Testis (tissue), 3 donors: ENCODE measurements around the gene FUCA1. TPM values are rescaled to one million over a fixed set of nuclear protein-coding genes. Genes with fewer than 3 reads are reported as not detected.
"Not testable (repeated sequence)": the region's sequence is repeated elsewhere in the genome, so short reads cannot be mapped to it uniquely, and the experiment has no call there.

Experiments
- DNase-seq: peaks from one replicate; pipeline ENCODE4 v3.0.0-alpha.2; 2019
- H3K27ac ChIP-seq, 2 donors: fragments of 200-600 bp; sonication (generic); one replicate each; pipeline ENCODE4 v1.5.1; 2019
- H3K27me3 ChIP-seq: fragments of 200-600 bp; sonication (generic); one replicate; pipeline ENCODE4 v1.5.1; 2019
- H3K36me3 ChIP-seq: fragments of 200-600 bp; sonication (generic); one replicate; pipeline ENCODE4 v1.5.1; 2017; ENCODE audit warnings: low read depth; ENCODE audit errors: missing control alignments
- H3K4me1 ChIP-seq: fragments of 200-600 bp; sonication (generic); one replicate; pipeline ENCODE4 v1.5.1; 2019
- H3K4me3 ChIP-seq, 2 donors: fragments of 200-600 bp; sonication (generic); one replicate each; pipeline ENCODE4 v1.5.1; 2017 to 2019
- H3K9me3 ChIP-seq: fragments of 200-600 bp; sonication (generic); one replicate; pipeline ENCODE4 v1.5.1; 2017
- POLR2A ChIP-seq: fragments of 450-650 bp; IDR thresholded peaks from one replicate; pipeline ENCODE4 v1.6.1; 2017; ENCODE audit warnings: antibody characterized with exemption, mild to moderate bottlenecking, moderate library complexity
- WGBS, 2 donors: methylation state at CpG; one replicate each; pipeline ENCODE4 v1.1.5; 2018; 5-methylcytosine and 5-hydroxymethylcytosine counted together
- intact Hi-C: fragments of 100-400 bp; cut with DNase I; formaldehyde crosslinking; loops from one replicate; pipeline ENCODE4 v1.15.1; 2023; ENCODE audit warnings: low total_unique reads
- polyA plus RNA-seq: library from polyadenylated mRNA; stranded (reverse); fragments of 350-450 nt; fragmentation: Illumina TruSeq; extraction: RNeasy Lipid Tissue Mini Kit (QIAGEN cat#74804); gene quantifications from one replicate; pipeline ENCODE4 v1.2.3, GENCODE V29; 2014; ENCODE audit warnings: low read depth, low replicate concordance; ENCODE audit not compliant: insufficient read depth
- total RNA-seq, 2 donors: library from RNA; depleted of rRNA; stranded (reverse); fragments of >200 nt; gene quantifications; one replicate each; pipeline ENCODE4 v1.2.3, GENCODE V29; 2016
- TF ChIP-seq, protein P1 (sequence below), 3 experiments: fragments of 450-650 bp in 2 of 3; fragments of 200-600 bp in 1 of 3; sonication (generic) in 1 of 3; IDR thresholded peaks; one replicate each; pipeline ENCODE4 v1.5.1; 2016 to 2019; ENCODE audit warnings: antibody characterized with exemption in 3 of 3, mild to moderate bottlenecking in 2 of 3, moderate library complexity in 1 of 3

FUCA1 gene
- total and polyA plus RNA-seq, 3 donors from 2014 or later: 34.0 to 68.8 (median 41.2) TPM

DNA sequence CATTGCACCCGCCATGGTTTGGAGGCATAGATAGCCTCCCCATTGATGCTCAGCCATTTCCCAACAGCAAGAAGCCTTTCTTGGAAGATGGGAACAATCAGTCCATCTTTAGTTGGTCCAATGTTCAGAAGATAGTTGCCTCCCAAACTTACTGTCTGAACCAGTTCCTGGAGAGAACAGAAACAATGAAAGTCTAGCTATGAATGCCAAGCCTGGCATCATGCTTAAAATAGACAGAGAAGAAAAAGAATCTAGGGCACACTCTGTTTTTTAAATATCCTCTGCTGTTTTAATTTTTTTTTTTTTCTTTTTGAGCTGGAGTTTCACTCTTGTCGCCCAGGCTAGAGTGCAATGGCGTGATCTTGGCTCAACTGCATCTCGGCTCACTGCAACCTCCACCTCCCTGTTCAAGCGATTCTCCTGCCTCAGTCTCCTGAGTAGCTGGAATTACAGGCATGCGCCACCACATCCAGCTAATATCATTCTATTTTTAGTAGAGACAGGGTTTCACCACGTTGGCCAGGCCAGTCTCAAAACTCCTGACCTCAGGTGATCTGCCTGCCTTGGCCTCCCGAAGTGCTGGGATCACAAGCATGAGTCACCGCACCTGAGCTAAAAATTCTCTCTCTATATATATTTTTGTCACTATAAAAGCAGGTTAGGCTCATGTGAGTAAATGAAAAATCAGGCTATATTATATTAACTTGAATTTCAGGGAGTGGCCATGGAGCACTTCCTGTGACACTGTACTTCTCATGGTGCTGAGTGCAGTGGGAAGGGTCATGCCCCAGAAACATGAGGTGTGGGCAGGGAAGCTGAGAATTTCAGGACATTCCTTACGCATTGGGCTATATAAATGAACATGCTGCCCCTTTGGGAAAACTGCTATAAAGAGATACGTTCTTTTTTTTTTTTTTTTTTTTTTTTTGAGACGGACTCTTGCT is 19.1 kb downstream of the FUCA1 start:
- no peaks in the 10 kb centered on the region for H3K36me3 ChIP-seq
- 91 to 92% methylated on average over 12 of the region's 12 CpGs for WGBS, 2 donors
- no peaks in the 10 kb centered on the region for H3K9me3 ChIP-seq
- H3K4me3 ChIP-seq: no peak overlapping the region
- intact Hi-C loops: no loop called here
- no peak for DNase-seq
- H3K4me1 ChIP-seq: no peaks in the 10 kb centered on the region
- H3K27me3 ChIP-seq: no peaks in the 10 kb centered on the region
- H3K27ac ChIP-seq: no peak overlapping the region
- TF ChIP-seq POLR2A: no peak
- TF ChIP-seq, protein P1, sequence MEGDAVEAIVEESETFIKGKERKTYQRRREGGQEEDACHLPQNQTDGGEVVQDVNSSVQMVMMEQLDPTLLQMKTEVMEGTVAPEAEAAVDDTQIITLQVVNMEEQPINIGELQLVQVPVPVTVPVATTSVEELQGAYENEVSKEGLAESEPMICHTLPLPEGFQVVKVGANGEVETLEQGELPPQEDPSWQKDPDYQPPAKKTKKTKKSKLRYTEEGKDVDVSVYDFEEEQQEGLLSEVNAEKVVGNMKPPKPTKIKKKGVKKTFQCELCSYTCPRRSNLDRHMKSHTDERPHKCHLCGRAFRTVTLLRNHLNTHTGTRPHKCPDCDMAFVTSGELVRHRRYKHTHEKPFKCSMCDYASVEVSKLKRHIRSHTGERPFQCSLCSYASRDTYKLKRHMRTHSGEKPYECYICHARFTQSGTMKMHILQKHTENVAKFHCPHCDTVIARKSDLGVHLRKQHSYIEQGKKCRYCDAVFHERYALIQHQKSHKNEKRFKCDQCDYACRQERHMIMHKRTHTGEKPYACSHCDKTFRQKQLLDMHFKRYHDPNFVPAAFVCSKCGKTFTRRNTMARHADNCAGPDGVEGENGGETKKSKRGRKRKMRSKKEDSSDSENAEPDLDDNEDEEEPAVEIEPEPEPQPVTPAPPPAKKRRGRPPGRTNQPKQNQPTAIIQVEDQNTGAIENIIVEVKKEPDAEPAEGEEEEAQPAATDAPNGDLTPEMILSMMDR (IDR thresholded peaks at IDR 0.05): no peak

DNA sequence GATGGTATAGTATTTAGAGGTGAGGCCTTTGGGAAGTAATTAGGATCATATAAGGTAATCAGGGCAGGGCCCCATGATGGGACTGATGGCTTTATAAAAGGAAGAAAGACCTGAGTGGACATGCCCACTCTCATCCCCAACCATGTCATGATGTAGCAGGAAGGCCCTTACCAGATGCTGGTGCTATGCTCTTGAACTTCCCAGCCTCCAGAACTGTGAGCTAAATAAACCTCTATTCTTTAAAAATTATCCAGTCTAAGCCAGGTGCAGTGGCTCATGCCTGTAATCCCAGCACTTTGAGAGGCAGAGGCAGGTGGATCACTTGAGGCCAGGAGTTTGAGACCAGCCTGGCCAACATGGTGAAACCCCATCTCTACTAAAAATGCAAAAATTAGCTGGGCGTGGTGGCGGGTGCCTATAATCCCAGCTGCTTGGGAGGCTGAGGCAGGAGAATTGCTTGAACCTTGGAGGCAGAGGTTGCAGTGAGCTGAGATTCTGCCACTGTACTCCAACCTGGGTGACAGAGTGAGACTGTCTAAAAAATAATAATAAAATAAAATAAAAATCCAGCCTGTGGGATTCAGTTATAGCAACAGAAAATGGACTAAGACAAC is 20.5 kb downstream of the FUCA1 start:
- DNase-seq, intact Hi-C loops, H3K4me3 ChIP-seq, H3K9me3 ChIP-seq, H3K36me3 ChIP-seq, H3K4me1 ChIP-seq, H3K27me3 ChIP-seq, H3K27ac ChIP-seq: not testable (repeated sequence)
- WGBS, 2 donors: 94 to 100% methylated on average over 2 of the region's 2 CpGs

DNA sequence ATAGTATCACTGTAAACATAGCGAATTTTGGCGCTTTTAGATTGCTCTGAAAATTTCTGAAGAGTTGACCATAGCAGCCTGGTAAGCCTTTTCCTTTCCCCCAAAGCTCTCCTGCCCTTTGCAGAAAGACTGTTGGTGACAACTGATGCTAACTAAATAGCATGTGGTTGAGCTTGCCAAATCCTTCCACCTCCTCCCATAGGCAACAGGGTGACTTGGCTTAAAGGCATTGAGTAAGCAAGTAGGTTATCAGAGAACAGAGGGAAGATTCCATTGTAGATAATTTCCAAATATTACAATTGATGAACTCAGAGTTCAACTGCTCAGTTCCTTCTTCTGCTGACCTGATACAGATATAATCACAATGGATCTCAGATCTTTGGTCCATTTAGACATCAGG is 22.9 kb downstream of the FUCA1 start:
- H3K4me1 ChIP-seq: no peaks in the 10 kb centered on the region
- no peaks in the 10 kb centered on the region for H3K36me3 ChIP-seq
- intact Hi-C loops: no loop called here
- TF ChIP-seq POLR2A: no peak
- TF ChIP-seq, protein P1 (IDR thresholded peaks at IDR 0.05): no peak
- no peak for DNase-seq
- no peak overlapping the region for H3K4me3 ChIP-seq
- H3K9me3 ChIP-seq: no peaks in the 10 kb centered on the region
- 97 to 99% methylated on average over 2 of the region's 2 CpGs for WGBS, 2 donors
- no peak overlapping the region for H3K27ac ChIP-seq
- no peaks in the 10 kb centered on the region for H3K27me3 ChIP-seq

DNA sequence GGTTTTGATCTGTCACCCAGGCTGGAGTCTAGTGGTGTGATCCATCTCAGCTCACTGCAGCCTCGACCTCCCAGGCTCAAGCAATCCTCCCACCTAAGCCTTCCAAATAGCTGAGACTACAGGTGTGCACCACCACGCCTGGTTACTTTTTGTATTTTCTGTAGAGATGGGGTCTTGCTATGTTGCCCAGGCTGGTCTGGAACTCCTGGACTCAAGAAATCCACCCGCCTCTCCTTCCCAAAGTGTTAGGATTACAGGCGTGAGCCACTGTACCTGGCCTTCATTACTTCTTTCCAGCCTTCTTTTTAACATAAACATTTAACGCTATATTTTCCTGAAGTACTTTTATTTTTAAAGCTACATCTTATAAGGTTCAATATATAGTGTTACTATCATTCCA is 24.4 kb downstream of the FUCA1 start:
- Histone ChIP-seq H3K36me3 (no peaks in the 10 kb centered on the region), H3K4me3 (no peak overlapping the region), H3K27ac (no peak overlapping the region), H3K9me3 (no peaks in the 10 kb centered on the region), H3K4me1 (no peaks in the 10 kb centered on the region), H3K27me3 (no peaks in the 10 kb centered on the region)
- WGBS, 2 donors: 89 to 93% methylated on average over 5 of the region's 5 CpGs
- intact Hi-C loops: no loop called here
- no peak for DNase-seq
- TF ChIP-seq POLR2A: no peak
- TF ChIP-seq, protein P1 (IDR thresholded peaks at IDR 0.05): no peak

DNA sequence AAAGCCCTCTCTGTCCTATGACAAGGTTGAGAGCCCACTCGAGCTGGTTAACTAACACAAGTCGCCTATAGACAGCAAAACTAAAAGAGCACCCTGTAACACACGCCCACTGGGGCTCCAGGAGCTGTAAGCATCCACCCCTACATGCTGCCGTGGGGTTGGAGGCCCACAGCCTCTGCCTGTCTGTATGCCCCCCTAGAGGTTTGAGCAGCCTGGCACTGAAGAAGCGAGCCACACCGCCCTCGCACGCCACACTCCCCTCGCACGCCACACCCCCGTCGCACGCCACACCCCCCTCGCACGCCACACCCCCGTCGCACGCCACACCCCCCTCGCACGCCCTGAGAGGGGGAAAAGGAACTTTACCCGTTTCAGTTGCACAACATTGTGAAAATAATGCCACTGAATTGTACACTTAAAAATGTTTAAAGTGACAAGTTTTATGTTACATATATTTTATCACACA is 29.7 kb downstream of the FUCA1 start:
- no peak overlapping the region for H3K27ac ChIP-seq
- 0 to 2% methylated on average over 10 to 21 of the region's 21 CpGs for WGBS, 2 donors
- intact Hi-C loops: no loop called here
- H3K4me1 ChIP-seq: no peaks in the 10 kb centered on the region
- H3K27me3 ChIP-seq: no peaks in the 10 kb centered on the region
- H3K36me3 ChIP-seq: no peaks in the 10 kb centered on the region
- TF ChIP-seq, protein P1 (IDR thresholded peaks at IDR 0.05): no peak
- no peak for TF ChIP-seq POLR2A
- H3K4me3 ChIP-seq: peak overlapping the region in 1 of 2 donors; percentile 0
- DNase-seq: peak; percentile 48
- H3K9me3 ChIP-seq: no peaks in the 10 kb centered on the region
